ENCODE data around the gene CCL19. TPM values are rescaled to one million over a fixed set of nuclear protein-coding genes. Genes with fewer than 3 reads are reported as not detected.

The CCL19 gene
- total RNA-seq, 1 donor from 2014 or later: not detected

GRCh38 chr9:34642679-34643078 is 48.4 kb downstream of the CCL19 start:
- Histone ChIP-seq H3K4me3 (no peak overlapping the region), H4K20me1 (ENCODE audit: low read depth) (peaks cover 8% of the 10 kb centered on the region), H2AFZ (replicated peaks) (no peak overlapping the region), H3F3A (ENCODE audit: low read depth) (peaks cover 32% of the 10 kb centered on the region), H3K27me3 (no peaks in the 10 kb centered on the region), H3K4me2 (no peak overlapping the region), H3K9me3 (ENCODE audit: low read depth) (no peaks in the 10 kb centered on the region), H3K9ac (no peak overlapping the region), H3K27ac (no peak overlapping the region), H3K36me3 (no peaks in the 10 kb centered on the region), H3K79me2 (ENCODE audit: low read depth) (peaks cover 6% of the 10 kb centered on the region), H3K4me1 (peaks cover 9% of the 10 kb centered on the region)
- Mint-ChIP-seq H3K36me3 (no peaks in the 10 kb centered on the region), H3K4me1 (peaks cover 27% of the 10 kb centered on the region), H3K4me3 (no peak overlapping the region), H3K27ac (peak overlapping the region; percentile 14), H3K27me3 (ENCODE audit: insufficient read depth, low read depth) (peaks cover 5% of the 10 kb centered on the region), H3K9me3 (no peaks in the 10 kb centered on the region)
- TF ChIP-seq EZH2 (IDR thresholded peaks at IDR 0.05) (no peak), EZH2phosphoT487 (IDR thresholded peaks at IDR 0.05) (no peak), CTCF (IDR thresholded peaks at IDR 0.05) (no peak)
- DNase-seq (ENCODE audit: low spot score): no peak

Small RNAs within 50 kb of the gene (small RNA-seq; reads per million reads assigned to genes)
- gene CCL27: not detected

Other genes starting within 250 kb of the CCL19 start
- 4.2 and 6.5 TPM in 2 replicates for gene FAM219A, start 232.7 kb downstream of the CCL19 start, total RNA-seq (ENCODE audit: low replicate concordance)
- 0.52 and 1.3 TPM in 2 replicates for gene DNAI1, start 232.5 kb downstream of the CCL19 start, total RNA-seq (ENCODE audit: low replicate concordance)
- 4.4 and 21.3 TPM in 2 replicates for gene ENHO, start 168.3 kb downstream of the CCL19 start, total RNA-seq (ENCODE audit: low replicate concordance)
- 8.6 and 37.2 TPM in 2 replicates for gene CNTFR, start 101.6 kb downstream of the CCL19 start, total RNA-seq (ENCODE audit: low replicate concordance)
- gene RPP25L, start 79.2 kb downstream of the CCL19 start, total RNA-seq (ENCODE audit: low replicate concordance): 17.4 and 40.1 TPM in 2 replicates
- gene DCTN3, start 70.8 kb downstream of the CCL19 start, total RNA-seq (ENCODE audit: low replicate concordance): 45.6 and 98.3 TPM in 2 replicates
- gene ARID3C, start 62.2 kb downstream of the CCL19 start, total RNA-seq (ENCODE audit: low replicate concordance): 4.7 and 5.3 TPM in 2 replicates
- 37.8 and 108 TPM in 2 replicates for gene SIGMAR1, start 53.5 kb downstream of the CCL19 start, total RNA-seq (ENCODE audit: low replicate concordance)
- 32.1 and 43.7 TPM in 2 replicates for gene GALT, start 44.6 kb downstream of the CCL19 start, total RNA-seq (ENCODE audit: low replicate concordance)
- 11.4 and 12.7 TPM in 2 replicates for gene IL11RA, start 39.1 kb downstream of the CCL19 start, total RNA-seq (ENCODE audit: low replicate concordance)
- gene CCL27, start 28.6 kb downstream of the CCL19 start, total RNA-seq (ENCODE audit: low replicate concordance): 0.37 and 0.67 TPM in 2 replicates
- not detected in 2 replicates for gene CCL21, start 18.9 kb upstream of the CCL19 start, total RNA-seq (ENCODE audit: low replicate concordance)